IPS DF 4.7 (cell line): ENCODE measurements around the gene P2RY8.
A peak's percentile ranks its signal among the peaks of the same experiment; 100 is the strongest.
"Not testable (repeated sequence)": the region's sequence is repeated elsewhere in the genome, so short reads cannot be mapped to it uniquely, and the experiment has no call there.

Experiments
- DNase-seq: peaks from one replicate; pipeline ENCODE4 v3.0.0-alpha.2; 2013; ENCODE audit warnings: low spot score; ENCODE audit errors: extremely low read depth

Gene P2RY8, protein sequence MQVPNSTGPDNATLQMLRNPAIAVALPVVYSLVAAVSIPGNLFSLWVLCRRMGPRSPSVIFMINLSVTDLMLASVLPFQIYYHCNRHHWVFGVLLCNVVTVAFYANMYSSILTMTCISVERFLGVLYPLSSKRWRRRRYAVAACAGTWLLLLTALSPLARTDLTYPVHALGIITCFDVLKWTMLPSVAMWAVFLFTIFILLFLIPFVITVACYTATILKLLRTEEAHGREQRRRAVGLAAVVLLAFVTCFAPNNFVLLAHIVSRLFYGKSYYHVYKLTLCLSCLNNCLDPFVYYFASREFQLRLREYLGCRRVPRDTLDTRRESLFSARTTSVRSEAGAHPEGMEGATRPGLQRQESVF

DNA sequence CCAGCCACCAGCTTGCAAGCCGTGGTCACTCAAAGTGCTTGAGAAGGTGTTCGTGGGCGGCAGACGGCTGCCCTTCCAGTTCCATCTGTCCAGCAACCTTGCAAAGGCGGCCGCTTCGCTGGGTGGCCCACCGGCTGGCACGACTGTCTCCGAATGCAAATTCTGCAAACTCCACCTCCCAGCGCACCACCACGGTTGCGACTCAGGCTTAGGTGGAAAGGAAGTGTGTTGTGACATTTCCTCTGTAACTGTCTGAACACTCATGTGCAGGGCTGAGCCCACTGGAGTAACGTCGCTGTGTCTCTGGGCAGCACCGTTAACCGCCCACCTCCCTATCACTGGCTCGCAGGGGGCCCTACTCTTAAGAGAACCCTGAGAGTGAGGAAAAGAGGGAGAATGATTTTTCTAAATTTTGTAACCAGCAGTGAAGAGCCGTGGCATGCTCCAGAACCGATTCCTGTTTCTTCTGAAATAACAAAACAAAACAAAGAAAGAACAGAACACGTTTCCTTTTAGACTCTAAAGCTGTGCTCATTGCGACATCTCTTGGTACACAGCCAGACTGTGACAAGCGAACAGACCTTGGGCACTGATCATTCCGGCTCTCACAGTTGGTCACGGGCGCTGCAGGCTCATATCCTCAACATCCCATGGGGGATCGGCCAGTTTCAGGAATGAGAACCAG lies at the start of gene P2RY8:
Gene P2RY8, minus strand, starts transcription at position 155 of the 685 bp plus-strand sequence. CDS start 70,627 bp downstream, outside the sequence.
- DNase-seq: no peak

DNA sequence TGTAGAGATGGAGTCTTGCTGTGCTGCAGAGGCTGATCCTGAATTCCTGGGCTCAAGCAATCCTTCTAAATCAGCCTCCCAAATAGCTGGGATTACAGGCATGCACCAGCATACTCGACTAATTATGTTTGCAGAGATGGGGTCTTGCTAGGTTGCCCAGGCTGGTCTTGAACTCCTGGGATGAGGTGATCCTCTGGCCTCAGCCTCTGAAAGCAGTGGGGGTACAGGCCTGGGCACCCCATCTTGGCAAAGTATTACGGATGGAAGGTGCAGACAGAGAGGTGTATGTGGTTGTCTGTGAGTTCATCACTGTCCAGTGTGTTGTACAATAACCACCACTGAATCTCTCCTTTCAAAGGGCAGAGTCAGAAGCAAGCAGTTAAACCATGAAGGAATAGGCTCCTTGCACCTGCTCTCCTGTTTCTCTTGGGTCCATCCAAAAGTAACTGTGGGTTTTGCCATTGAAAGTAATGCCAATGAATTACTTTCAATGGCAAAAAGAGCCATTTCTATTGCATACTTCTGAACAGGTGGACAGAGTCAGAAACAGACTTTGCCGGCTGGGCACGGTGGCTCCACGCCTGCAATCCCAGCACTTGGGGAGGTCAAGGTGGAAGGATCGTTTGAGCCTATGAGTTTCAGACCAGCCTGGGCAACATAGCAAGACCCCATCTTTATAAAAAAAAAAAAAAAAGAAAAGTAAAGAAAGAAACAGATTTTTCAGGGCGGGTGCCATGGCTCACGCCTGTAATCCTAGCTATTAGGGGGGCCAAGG lies 47.4 kb upstream of the P2RY8 start:
- DNase-seq: no peak

DNA sequence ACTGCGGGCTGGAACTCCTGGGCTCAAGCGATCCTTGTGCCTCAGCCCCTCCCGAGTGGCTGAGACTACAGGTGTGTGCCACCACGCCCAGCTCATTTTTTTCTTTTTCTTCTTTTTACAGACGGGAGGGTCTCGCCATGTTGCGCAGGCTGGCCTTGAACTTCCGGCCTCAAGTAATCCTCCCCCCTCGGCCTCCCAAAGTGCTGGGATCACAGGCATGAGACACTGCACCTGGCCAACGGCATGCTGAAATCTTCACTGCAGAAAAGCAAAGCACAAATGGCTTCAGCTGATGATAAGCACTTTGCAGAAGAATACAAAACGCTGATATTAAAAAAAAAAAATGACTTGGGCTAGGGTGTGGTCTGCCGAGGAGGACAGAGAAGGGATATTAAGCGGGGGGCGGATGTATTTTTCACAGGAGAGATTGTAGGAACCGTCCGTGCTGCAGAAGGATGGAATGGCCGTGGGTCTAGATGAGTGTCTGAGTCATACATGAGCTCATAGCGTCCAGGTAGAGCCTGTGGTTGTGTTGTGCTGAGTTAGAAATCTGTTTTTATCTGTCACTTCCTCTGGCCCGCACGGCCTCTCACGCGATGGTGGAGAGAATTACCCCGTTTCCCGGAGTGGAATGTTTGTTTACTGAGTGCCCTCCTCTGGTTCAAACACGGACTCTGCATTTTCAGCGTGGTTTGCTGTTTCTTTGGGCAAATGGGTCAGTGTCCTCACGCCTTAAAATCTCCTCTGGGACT lies 45.9 kb upstream of the P2RY8 start:
- no peak for DNase-seq

DNA sequence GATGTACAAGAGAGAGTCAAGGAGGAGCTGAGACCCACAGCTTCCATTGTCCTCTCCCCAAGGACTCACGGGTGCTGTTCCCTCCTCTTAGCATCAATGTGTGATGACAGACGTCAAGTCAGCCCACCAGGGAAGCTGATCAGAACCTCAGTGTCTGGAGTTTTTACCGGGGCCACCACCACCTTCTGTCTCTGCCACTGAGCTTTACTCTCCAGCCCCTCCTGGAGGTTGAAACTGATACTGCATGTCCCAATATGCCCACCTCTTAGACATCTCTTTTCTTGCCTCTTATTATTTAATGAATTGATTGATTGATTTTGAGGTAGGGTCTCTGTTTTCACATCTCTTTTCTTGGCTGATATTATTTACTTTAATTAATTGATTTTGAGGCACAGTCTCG lies 44.1 kb upstream of the P2RY8 start:
- DNase-seq: peak; percentile 58

DNA sequence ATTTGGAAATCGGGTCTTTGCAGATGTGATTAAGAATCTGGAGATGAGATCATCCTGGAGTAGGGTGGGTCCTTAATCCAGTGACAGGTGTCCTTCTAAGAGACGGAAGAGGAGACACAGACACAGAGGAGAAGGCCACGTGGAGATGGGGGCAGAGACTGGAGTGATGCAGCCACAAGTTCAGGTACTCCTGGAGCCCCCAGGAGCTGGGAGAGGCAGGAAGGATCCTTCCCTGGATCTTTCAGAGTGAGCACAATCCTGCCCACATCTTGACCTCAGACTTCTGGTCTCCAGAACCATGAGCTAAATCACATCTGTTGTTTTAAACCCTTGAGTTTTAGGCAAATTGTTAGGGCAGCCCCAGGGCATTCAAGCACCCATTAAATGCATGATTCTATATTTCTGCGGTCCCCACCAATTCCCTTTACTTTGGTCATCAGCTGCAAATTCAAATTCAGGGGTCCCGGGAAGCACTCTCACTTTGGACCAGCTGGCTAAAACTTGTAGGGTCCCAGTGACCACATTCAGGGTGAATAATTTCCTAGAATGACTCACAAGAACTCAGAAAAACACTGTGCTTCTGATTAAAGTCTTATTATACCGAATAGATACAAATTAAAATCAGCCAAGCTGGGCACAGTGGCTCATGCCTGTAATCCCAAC lies 41.7 kb upstream of the P2RY8 start:
- DNase-seq: no peak

DNA sequence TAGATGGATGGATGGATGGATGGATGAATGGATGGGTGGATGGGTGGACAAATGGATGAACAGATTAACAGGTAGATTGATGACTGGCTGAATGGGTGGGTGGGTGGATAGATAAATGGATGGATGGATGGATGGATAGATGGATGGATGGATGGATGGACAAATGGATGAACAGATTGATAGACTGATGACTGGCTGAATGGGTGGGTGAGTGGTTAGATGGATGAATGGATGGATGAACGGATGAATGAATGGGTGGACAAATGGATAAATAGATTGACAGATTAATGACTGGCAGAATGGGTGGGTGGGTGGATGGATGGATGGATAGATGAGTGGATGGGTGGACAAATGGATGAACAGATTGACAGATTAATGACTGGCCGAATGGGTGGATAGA lies 40.9 kb upstream of the P2RY8 start:
- no peak for DNase-seq

DNA sequence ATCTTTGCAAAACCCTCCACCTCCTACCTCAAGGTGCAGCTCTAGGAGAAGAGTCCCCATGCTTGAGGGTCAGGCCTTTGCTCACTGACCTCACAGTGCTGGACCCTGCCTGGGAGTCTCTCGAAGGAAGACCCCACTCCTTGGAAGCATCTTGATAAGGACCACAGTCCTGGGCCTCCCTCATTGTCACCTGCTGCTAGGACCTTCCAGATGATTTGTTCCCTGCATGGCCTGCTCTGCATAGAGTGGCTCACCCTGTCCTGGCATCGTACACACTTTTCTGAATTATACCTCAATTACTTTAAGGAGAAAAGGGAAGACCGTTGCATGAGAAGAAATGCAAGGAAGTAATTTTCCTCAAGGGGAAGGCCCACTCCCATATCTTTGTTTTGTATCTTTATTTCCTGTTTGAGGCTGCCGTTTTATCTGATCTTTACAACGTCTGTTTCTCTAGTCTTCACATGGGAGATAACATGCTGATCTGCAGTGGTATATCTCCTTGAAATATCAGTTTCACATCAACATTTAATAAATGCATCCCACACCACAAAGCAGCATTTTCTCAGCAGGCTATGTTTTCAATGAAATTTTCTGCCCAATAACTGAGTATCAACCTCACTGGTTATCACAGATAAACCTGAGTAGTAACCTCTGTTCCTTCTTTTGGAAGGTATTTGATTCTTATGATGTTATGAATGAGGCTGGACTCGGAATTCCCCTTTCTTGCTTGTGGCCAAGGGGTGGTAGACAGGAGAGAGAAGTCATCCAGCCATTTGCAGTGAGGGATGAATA lies 39.4 kb upstream of the P2RY8 start:
- no peak for DNase-seq

DNA sequence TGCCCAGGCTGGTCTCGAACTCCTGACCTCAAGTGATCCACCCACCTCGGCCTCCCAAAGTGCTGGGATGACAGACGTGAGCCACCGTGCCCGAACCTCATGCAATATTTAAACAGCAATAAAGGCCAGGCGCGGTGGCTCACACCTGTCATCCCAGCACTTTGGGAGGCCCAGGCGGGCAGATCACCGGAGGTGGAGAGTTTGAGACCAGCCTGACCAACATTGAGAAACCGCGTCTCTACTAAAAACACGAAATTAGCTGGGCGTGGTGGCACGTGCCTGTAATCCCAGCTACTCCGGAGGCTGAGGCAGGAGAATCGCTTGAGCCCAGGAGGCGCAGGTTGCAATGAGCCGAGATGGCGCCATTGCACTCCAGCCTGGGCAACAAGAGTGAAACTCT lies 37.2 kb upstream of the P2RY8 start:
- DNase-seq: not testable (repeated sequence)

DNA sequence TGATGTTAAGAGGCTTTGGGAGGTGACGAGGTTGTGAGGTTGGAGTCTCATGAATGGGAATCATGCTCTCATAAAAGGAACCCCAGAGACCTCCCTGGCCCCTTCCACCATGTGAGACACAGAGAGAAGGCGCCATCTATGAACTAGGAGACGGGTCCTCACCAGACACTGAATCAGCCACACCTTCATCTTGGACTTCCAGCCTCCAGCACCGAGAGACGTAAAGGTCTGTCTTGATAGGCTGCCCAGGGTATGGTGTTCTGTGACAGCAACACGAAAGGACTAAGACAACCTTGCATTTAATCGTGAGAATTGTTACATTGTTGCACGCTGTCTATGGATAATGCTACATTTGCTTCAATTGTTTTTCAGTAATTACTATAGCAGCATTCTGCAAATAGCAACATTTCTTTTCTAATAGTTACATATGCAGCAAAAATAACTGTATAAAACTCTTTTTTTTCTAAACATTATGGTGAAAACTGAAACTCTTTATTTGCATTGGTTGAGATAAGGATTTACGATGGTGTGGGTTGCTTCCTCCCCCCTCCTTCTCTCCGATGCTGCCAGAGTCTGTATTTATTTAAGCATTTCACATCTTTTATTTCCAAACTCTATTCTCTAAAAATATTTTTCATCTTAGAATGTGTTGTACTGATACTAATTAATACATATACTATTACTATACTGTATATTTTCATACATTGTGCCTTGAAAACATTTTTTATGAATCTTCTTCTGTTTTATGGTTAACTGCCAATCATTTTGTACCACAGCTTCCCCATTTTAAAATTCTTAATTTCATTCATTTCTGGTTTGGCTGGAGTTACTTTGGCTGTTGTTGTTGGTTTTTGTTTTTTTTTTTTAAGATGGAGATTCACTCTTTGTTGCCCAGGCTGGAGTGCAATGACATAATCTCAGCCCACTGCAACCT lies 28.0 kb upstream of the P2RY8 start:
- DNase-seq: no peak

DNA sequence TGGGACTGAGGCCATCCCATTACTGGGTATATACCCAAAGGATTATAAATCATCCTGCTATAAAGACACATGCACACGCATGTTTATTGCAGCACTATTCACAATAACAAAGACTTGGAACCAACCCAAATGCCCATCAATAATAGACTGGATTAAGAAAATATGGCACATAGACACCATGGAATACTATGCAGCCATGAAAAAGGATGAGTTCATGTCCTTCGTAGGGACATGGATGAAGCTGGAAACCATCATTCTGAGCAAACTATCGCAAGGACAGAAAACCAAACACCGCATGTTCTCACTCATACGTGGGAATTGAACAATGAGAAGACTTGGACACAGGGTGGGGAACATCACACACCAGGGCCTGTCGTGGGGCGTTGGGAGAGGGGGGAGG lies 27.1 kb upstream of the P2RY8 start:
- DNase-seq: not testable (repeated sequence)

DNA sequence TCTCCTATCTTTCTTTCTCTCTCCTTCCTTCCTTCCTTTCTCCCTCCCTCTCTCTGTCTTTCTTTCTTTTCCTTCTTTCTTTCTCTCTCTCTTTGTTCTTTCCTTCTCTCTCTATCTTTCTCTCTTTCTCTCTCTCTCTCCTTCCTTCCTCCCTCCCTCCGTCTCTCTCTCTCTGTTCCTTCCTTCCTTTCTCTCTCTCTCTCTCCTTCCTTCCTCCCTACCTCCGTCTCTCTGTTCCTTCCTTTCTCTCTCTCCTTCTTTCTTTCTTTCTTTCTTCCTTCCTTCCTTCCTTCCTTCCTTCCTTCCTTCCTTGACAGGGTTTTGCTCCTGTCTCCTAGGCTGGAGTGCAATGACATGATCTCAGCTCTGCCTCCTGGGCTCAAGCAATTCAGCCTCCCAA lies 24.2 kb upstream of the P2RY8 start:
- DNase-seq: no peak

DNA sequence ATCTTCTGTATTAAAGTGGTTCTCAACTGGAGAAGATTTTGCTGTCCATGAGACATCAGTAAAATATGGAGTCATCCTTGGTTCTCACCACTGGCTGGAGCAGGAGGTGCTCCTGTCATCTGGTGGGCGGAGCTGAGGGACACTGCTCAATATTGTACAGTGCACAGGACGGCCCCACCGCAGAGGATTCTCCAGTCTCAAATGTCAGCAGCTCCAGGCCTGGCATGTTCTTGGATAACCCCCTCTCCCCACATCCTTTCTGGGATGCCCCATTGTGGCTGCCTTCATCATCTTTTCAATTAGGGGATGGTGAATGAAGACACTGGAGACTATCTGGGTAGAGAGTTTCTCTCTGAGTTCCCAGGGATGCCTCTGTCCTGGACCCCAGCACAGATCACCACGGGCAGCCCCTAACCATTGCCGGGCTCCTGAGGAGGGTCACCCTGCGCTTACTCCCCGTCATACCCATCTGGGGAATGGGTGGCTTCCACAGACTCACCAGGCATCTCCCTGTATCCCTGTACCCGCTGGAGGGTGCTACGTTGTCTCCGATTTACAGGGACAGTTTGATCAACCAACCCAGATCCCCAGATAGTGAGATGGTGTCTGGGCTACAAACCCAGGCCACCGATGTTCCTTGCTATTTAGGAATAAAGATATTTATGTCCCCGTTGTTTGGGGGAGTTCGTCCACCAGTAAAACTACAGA lies 21.9 kb upstream of the P2RY8 start:
- DNase-seq: no peak

DNA sequence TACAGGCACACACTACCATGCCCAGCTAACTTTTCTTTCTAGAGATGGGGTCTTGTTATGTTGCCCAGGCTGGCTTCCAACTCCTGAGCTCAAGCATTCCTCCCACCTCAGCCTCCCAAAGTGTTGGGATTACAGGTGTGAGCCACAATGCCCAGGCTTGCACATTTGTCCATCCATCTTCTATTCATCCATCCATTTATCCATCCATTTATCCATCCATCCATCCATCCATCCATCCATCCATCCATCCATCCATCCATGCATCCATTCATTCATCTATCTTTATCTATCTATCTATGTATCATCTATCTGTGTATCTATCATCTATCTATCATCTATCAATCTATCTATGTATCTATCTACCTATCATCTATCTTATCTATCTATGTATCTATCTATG lies 20.5 kb upstream of the P2RY8 start:
- DNase-seq: not testable (repeated sequence)

DNA sequence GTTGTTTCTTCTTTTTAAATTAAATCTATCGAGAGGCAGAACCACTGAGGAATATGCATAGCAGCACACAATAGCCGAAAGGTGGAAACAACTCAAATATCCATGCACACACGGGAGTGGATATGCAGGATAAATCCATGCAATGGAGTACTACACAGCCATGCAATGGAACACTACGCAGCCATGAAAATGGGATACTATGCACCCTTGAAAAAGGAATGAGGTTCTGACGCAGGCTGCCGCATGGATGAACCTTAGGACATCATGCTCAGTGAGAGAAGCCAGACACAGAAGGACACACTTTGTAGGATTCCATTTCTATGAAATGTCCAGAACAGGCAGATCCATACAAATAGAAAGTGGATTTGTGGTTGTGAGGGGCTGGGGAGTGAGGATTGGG lies 18.4 kb upstream of the P2RY8 start:
- DNase-seq: no peak

DNA sequence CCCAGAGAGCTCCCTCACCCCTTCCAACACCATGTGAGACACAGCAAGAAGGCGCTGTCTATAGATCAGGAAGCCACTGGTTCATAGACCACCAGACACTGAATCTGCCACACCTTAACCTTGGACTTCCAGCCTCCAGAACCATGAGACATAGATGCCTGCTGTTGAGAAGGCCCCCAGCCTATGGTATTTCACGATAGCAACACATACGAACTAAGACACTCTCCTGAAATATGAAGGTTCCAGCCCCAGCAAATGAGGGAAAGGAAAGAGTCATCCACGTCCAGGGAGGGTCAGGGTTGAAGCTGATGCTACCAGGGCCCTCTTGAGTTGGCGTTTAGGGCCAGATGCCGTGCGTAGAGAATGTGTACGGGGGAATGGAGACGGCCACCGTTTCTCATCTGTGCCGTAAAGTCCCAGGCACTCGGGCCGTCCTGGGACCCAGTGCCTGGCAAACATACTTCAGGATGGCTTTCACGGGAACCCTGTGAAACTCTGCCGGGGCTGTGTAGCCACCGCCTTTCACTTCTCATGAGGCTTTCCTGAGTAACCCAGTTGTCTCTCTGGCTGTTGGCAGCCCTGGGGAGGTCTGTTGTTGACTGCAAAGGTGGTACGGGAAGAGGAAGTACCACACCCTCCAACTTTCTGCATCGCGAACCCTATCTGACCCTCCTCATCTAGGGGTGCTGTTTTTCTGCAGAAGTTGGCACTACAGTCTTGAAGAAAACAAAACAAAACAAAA lies 17.7 kb upstream of the P2RY8 start:
- no peak for DNase-seq

DNA sequence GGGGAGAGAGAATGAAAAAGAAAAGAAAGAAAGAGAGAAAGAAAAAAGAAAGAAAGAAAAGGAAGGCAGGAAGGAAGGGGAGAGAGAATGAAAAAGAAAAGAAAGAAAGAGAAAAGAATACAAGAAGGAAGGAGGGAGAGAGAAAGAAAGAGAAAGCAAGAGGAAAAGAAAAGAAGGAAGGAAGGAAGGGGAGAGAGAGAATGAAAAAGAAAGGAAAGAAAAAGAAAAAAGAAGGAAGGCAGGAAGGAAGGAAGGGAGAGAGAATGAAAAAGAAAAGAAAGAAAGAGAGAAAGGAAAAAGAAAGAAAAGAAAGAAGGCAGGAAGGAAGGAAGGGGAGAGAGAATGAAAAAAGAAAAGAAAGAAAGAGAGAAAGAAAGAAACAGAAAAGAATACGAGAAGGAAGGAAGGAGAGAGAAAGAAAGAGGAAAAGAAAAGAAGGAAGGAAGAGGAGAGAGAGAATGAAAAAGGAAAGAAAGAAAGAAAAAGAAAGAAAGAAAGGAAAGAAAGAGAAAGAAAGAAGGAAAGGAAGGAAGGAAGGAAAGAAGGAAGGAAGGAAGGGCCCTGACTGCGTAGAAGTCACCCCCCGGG lies 15.1 kb upstream of the P2RY8 start:
- no peak for DNase-seq

DNA sequence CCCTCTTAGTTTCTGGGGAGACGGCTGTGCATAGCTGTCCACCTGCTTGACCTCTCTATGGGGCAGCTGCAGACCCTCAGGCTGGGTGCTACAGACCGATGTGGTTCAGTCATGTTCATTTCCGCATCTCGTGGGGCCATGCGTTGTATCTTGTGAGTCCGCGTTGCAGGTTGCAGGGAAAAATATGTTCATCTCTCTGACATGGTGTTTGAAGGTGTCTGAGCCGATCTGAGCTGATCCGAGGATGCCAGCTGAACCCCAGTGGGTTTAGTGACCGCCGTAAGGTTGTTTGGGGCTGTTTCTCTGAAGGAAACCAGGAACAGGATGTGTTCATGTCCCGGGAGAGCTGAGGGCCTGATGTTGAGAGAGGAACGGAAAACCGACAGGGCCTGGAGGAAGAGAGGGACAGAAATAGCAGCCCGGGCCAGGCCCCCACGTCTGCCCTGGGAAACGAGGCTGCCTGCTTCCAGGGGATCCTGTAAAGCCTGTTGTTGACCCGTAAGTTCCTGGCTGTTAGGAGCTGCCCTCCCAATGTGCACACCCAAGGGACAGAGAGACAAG lies 9.8 kb upstream of the P2RY8 start:
- DNase-seq: no peak
